ENCODE data around the gene VAMP2.

DNA sequence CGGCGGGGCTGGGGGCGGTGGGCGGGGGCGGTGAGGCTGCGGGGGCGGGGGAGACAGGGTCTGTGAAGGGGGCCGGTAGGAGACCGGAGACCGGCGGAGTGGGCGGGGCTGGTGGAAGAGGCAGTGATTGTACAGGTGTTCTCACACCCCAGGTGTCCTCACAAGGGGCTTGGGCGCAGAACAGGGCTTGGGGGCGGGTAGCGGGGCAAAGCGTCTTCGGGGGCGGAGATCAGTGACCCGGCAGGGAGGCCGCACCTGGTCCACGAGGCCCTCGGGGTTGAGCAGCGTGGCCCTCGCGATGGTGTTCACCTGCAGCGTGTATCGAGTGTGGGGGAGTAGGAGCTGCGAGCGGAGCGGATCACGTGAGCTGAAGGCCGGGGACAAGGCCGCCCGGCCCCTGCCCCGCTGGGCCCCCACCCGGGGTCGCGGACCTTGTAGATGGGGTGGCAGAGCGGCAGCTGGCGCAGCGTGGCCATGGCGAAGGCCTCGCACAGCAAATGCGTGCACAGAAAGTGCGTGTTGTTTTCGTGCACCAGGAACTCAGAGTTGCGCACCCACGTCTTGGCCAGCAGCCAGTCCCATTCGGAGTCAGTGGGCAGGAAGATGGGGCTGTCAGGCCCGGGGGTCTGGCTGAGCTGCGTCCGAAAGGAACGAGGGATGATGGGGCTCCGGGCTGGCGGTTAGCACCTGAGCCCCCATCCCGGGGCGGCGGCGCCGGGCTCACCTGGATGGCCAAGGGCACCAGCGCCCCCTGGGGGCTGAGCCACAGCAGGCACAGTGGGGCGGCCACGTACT lies 52.9 kb downstream of the VAMP2 start:
- TF ChIP-seq, protein P1, sequence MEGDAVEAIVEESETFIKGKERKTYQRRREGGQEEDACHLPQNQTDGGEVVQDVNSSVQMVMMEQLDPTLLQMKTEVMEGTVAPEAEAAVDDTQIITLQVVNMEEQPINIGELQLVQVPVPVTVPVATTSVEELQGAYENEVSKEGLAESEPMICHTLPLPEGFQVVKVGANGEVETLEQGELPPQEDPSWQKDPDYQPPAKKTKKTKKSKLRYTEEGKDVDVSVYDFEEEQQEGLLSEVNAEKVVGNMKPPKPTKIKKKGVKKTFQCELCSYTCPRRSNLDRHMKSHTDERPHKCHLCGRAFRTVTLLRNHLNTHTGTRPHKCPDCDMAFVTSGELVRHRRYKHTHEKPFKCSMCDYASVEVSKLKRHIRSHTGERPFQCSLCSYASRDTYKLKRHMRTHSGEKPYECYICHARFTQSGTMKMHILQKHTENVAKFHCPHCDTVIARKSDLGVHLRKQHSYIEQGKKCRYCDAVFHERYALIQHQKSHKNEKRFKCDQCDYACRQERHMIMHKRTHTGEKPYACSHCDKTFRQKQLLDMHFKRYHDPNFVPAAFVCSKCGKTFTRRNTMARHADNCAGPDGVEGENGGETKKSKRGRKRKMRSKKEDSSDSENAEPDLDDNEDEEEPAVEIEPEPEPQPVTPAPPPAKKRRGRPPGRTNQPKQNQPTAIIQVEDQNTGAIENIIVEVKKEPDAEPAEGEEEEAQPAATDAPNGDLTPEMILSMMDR (IDR thresholded peaks at IDR 0.05; ENCODE audit: insufficient read depth, low read depth, low read length): peak; percentile 44
- TF ChIP-seq EZH2 (IDR thresholded peaks at IDR 0.05; ENCODE audit: insufficient read depth, low read length): peak; percentile 57
